WTC11 (cell line): ENCODE measurements around the gene TBC1D23. TPM values are rescaled to one million over a fixed set of nuclear protein-coding genes. Genes with fewer than 3 reads are reported as not detected.
A peak's percentile ranks its signal among the peaks of the same experiment; 100 is the strongest.

ENCODE experiments used
- ATAC-seq: fragments of 200-7000 bp; cut with Tn5 transposase; 2 replicates; pipeline ENCODE4 v1.10.0; 2021; ENCODE audit warnings: mild to moderate bottlenecking, moderate library complexity
- CTCF ChIA-PET: fragments of 300-600 bp; sonication (Branson Sonifier 250); formaldehyde crosslinking; loops from one replicate; lab custom pipeline; 2021; ENCODE audit warnings: antibody characterized with exemption; lab: Charles Lee
- POLR2A ChIA-PET: fragments of 350-600 bp; sonication (Branson Sonifier 250); formaldehyde crosslinking; loops from one replicate; lab custom pipeline; 2021; ENCODE audit warnings: antibody characterized with exemption; lab: Charles Lee
- DNase-seq: peaks from one replicate; pipeline ENCODE4 v3.0.0; 2021; ENCODE audit warnings: low spot score
- H3K27ac Mint-ChIP-seq: 2 replicates; pipeline ENCODE4 v1.8.0; 2021; ENCODE audit warnings: mixed read lengths
- H3K27me3 Mint-ChIP-seq: 2 replicates; pipeline ENCODE4 v1.8.0; 2021; ENCODE audit warnings: low read depth, mild to moderate bottlenecking, moderate library complexity, mixed read lengths
- H3K36me3 Mint-ChIP-seq: 2 replicates; pipeline ENCODE4 v1.8.0; 2021; ENCODE audit warnings: mixed read lengths
- H3K4me1 Mint-ChIP-seq: 2 replicates; pipeline ENCODE4 v1.8.0; 2022; ENCODE audit warnings: mixed read lengths
- H3K4me3 Mint-ChIP-seq: 2 replicates; pipeline ENCODE4 v1.8.0; 2021; ENCODE audit warnings: mild to moderate bottlenecking, moderate library complexity, mixed read lengths
- H3K9me3 Mint-ChIP-seq: 2 replicates; pipeline ENCODE4 v1.8.0; 2021; ENCODE audit warnings: mixed read lengths
- ELF4 ChIP-seq: sonication (generic); formaldehyde crosslinking; IDR thresholded peaks from 2 replicates; pipeline ENCODE4 v1.8.1; 2022; ENCODE audit warnings: low read depth, mild to moderate bottlenecking, moderate library complexity, missing genetic modification reagents
- MXD4 ChIP-seq: fragments of 250-450 bp; sonication (Bioruptor Pico); IDR thresholded peaks from 2 replicates; pipeline ENCODE4 v1.8.0; 2021; ENCODE audit warnings: mild to moderate bottlenecking, moderate library complexity, borderline replicate concordance
- NR3C1 ChIP-seq: sonication (generic); formaldehyde crosslinking; conservative IDR thresholded peaks from 2 replicates; pipeline ENCODE4 v1.8.1; 2023; ENCODE audit warnings: low read depth, mild to moderate bottlenecking, missing genetic modification reagents
- OVOL2 ChIP-seq: fragments of 250-450 bp; sonication (Bioruptor Pico); IDR thresholded peaks from 2 replicates; pipeline ENCODE4 v1.9.0; 2021; ENCODE audit warnings: mild to moderate bottlenecking, borderline replicate concordance
- TP53 ChIP-seq: sonication (generic); formaldehyde crosslinking; IDR thresholded peaks from 2 replicates; pipeline ENCODE4 v1.8.1; 2023; ENCODE audit warnings: mild to moderate bottlenecking, missing genetic modification reagents
- ZNF138 ChIP-seq: sonication (generic); formaldehyde crosslinking; conservative IDR thresholded peaks from 2 replicates; pipeline ENCODE4 v1.8.1; 2022; ENCODE audit warnings: mild to moderate bottlenecking, moderate library complexity, missing genetic modification reagents
- ZNF219 ChIP-seq: sonication (generic); formaldehyde crosslinking; IDR thresholded peaks from 2 replicates; pipeline ENCODE4 v1.8.0; 2023; ENCODE audit warnings: missing genetic modification reagents, mild to moderate bottlenecking, borderline replicate concordance
- ZNF423 ChIP-seq: fragments of 250-450 bp; sonication (Bioruptor Pico); IDR thresholded peaks from 2 replicates; pipeline ENCODE4 v2.1.2; 2022; ENCODE audit warnings: mild to moderate bottlenecking, moderate library complexity
- total RNA-seq: library from RNA; stranded (reverse); gene quantifications from 3 replicates; pipeline ENCODE4 v1.2.3, GENCODE V29; 2021
- TF ChIP-seq, protein P1 (sequence below): sonication (generic); formaldehyde crosslinking; IDR thresholded peaks from 2 replicates; pipeline ENCODE4 v1.8.0; 2022; ENCODE audit warnings: mild to moderate bottlenecking, missing genetic modification reagents
- TF ChIP-seq, protein P2 (sequence below): sonication (generic); formaldehyde crosslinking; IDR thresholded peaks from 2 replicates; pipeline ENCODE4 v1.8.0; 2023; ENCODE audit warnings: mild to moderate bottlenecking, missing genetic modification reagents
- TF ChIP-seq, protein P3 (sequence below): sonication (generic); formaldehyde crosslinking; IDR thresholded peaks from 2 replicates; pipeline ENCODE4 v1.8.0; 2022; ENCODE audit warnings: mild to moderate bottlenecking, missing genetic modification reagents
- TF ChIP-seq, protein P4 (sequence below): sonication (generic); formaldehyde crosslinking; IDR thresholded peaks from 2 replicates; pipeline ENCODE4 v1.8.1; 2022; ENCODE audit warnings: missing genetic modification reagents, borderline replicate concordance
- TF ChIP-seq, protein P5 (sequence below): fragments of 250-450 bp; sonication (Bioruptor Pico); IDR thresholded peaks from 2 replicates; pipeline ENCODE4 v2.1.2; 2022; ENCODE audit warnings: mild to moderate bottlenecking, moderate library complexity
- TF ChIP-seq, protein P6 (sequence below): sonication (generic); formaldehyde crosslinking; IDR thresholded peaks from 2 replicates; pipeline ENCODE4 v1.8.0; 2022; ENCODE audit warnings: mild to moderate bottlenecking, missing genetic modification reagents
- TF ChIP-seq, protein P7 (sequence below): fragments of 200-600 bp; IDR thresholded peaks from 2 replicates; pipeline ENCODE4 v1.8.0; 2022; ENCODE audit warnings: antibody characterized with exemption

The TBC1D23 gene
- total RNA-seq, 1 experiment from 2014 or later: 73.6 TPM

DNA sequence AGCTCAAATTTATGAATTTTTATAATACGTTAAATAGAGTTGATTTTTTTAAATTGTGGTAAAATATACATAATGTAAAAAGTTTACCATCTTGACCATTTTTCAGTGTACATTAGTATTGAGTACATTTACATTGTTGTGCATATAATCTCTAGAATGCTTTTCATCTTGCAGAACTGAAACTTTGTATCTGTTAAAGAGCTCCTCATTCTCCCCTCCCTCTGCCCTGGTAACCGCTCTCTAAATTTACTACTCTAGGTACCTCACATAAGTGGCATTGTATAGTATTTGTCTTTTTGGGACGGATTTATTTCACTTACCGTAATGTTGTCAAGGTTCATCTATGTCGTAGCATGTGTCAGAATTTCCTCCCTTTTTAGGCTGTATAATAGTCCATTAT lies 13.6 kb downstream of the TBC1D23 start:
- Mint-ChIP-seq H3K27ac (no peak overlapping the region), H3K36me3 (no peaks in the 10 kb centered on the region), H3K9me3 (no peaks in the 10 kb centered on the region), H3K4me3 (no peak overlapping the region), H3K4me1 (peaks cover 61% of the 10 kb centered on the region), H3K27me3 (no peaks in the 10 kb centered on the region)
- no peak for TF ChIP-seq ZNF219 (CRISPR knock-in tag)
- TF ChIP-seq, protein P1, sequence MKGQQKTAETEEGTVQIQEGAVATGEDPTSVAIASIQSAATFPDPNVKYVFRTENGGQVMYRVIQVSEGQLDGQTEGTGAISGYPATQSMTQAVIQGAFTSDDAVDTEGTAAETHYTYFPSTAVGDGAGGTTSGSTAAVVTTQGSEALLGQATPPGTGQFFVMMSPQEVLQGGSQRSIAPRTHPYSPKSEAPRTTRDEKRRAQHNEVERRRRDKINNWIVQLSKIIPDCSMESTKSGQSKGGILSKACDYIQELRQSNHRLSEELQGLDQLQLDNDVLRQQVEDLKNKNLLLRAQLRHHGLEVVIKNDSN (CRISPR knock-in tag): no peak
- TF ChIP-seq, protein P2, sequence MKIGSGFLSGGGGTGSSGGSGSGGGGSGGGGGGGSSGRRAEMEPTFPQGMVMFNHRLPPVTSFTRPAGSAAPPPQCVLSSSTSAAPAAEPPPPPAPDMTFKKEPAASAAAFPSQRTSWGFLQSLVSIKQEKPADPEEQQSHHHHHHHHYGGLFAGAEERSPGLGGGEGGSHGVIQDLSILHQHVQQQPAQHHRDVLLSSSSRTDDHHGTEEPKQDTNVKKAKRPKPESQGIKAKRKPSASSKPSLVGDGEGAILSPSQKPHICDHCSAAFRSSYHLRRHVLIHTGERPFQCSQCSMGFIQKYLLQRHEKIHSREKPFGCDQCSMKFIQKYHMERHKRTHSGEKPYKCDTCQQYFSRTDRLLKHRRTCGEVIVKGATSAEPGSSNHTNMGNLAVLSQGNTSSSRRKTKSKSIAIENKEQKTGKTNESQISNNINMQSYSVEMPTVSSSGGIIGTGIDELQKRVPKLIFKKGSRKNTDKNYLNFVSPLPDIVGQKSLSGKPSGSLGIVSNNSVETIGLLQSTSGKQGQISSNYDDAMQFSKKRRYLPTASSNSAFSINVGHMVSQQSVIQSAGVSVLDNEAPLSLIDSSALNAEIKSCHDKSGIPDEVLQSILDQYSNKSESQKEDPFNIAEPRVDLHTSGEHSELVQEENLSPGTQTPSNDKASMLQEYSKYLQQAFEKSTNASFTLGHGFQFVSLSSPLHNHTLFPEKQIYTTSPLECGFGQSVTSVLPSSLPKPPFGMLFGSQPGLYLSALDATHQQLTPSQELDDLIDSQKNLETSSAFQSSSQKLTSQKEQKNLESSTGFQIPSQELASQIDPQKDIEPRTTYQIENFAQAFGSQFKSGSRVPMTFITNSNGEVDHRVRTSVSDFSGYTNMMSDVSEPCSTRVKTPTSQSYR (CRISPR knock-in tag): no peak
- TF ChIP-seq, protein P3, sequence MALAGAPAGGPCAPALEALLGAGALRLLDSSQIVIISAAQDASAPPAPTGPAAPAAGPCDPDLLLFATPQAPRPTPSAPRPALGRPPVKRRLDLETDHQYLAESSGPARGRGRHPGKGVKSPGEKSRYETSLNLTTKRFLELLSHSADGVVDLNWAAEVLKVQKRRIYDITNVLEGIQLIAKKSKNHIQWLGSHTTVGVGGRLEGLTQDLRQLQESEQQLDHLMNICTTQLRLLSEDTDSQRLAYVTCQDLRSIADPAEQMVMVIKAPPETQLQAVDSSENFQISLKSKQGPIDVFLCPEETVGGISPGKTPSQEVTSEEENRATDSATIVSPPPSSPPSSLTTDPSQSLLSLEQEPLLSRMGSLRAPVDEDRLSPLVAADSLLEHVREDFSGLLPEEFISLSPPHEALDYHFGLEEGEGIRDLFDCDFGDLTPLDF (CRISPR knock-in tag): no peak
- no peak for TF ChIP-seq NR3C1 (CRISPR knock-in tag)
- no peak for TF ChIP-seq OVOL2 (CRISPR knock-in tag)
- ChIA-PET CTCF (interaction anchor here (0.5 kb wide), 1 partner anchor 443 kb away, joined by 3 read pairs; no protein-coding TSS in a partner anchor), POLR2A (no interaction called here)
- ATAC-seq (no peak), DNase-seq (no peak)

DNA sequence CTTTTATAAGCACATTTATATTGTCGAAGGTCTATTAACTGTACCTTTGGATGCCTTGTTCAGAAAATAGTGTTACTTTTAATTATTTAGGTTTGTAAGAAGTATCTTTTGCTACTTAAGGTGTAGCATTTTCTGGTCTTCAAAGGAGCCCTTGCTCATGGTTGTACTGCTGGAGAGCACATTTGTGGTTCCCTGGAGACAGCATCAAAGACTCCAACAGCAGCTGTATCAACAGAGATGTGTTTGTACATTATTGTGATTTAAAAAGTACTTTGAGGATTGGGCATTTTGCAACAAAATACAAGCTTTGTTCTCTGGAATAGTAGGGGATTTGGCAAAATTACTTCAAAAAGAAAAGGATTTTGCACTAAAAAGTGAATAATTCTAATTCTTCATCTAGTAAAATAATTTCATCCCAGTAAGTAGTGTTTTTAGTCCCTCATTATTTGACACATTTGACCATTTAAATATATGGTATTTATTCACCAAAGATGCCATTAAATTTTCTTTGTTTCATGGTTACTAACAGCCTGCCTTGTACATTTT lies 16.5 kb downstream of the TBC1D23 start:
- CTCF ChIA-PET: interaction anchor here (1.5 kb wide), 1 partner anchor 434 kb away, joined by 4 read pairs; no protein-coding TSS in a partner anchor
- H3K4me1 Mint-ChIP-seq: peaks cover 39% of the 10 kb centered on the region
- no peaks in the 10 kb centered on the region for H3K27me3 Mint-ChIP-seq
- no peak overlapping the region for H3K4me3 Mint-ChIP-seq
- TF ChIP-seq, protein P4, sequence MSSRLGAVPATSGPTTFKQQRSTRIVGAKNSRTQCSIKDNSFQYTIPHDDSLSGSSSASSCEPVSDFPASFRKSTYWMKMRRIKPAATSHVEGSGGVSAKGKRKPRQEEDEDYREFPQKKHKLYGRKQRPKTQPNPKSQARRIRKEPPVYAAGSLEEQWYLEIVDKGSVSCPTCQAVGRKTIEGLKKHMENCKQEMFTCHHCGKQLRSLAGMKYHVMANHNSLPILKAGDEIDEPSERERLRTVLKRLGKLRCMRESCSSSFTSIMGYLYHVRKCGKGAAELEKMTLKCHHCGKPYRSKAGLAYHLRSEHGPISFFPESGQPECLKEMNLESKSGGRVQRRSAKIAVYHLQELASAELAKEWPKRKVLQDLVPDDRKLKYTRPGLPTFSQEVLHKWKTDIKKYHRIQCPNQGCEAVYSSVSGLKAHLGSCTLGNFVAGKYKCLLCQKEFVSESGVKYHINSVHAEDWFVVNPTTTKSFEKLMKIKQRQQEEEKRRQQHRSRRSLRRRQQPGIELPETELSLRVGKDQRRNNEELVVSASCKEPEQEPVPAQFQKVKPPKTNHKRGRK (CRISPR knock-in tag): no peak
- TF ChIP-seq, protein P5, sequence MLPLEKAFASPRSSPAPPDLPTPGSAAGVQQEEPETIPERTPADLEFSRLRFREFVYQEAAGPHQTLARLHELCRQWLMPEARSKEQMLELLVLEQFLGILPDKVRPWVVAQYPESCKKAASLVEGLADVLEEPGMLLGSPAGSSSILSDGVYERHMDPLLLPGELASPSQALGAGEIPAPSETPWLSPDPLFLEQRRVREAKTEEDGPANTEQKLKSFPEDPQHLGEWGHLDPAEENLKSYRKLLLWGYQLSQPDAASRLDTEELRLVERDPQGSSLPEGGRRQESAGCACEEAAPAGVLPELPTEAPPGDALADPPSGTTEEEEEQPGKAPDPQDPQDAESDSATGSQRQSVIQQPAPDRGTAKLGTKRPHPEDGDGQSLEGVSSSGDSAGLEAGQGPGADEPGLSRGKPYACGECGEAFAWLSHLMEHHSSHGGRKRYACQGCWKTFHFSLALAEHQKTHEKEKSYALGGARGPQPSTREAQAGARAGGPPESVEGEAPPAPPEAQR: no peak
- no peak for TF ChIP-seq TP53 (CRISPR knock-in tag)
- no peak for TF ChIP-seq ZNF219 (CRISPR knock-in tag)
- TF ChIP-seq ELF4 (CRISPR knock-in tag): no peak
- TF ChIP-seq, protein P6, sequence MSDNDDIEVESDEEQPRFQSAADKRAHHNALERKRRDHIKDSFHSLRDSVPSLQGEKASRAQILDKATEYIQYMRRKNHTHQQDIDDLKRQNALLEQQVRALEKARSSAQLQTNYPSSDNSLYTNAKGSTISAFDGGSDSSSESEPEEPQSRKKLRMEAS (CRISPR knock-in tag): no peak
- TF ChIP-seq ZNF423 (CRISPR knock-in tag): no peak
- TF ChIP-seq ZNF138 (CRISPR knock-in tag): no peak
- TF ChIP-seq, protein P7, sequence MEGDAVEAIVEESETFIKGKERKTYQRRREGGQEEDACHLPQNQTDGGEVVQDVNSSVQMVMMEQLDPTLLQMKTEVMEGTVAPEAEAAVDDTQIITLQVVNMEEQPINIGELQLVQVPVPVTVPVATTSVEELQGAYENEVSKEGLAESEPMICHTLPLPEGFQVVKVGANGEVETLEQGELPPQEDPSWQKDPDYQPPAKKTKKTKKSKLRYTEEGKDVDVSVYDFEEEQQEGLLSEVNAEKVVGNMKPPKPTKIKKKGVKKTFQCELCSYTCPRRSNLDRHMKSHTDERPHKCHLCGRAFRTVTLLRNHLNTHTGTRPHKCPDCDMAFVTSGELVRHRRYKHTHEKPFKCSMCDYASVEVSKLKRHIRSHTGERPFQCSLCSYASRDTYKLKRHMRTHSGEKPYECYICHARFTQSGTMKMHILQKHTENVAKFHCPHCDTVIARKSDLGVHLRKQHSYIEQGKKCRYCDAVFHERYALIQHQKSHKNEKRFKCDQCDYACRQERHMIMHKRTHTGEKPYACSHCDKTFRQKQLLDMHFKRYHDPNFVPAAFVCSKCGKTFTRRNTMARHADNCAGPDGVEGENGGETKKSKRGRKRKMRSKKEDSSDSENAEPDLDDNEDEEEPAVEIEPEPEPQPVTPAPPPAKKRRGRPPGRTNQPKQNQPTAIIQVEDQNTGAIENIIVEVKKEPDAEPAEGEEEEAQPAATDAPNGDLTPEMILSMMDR: no peak
- TF ChIP-seq MXD4: no peak
- TF ChIP-seq, all 79 proteins: peak for 0
- ATAC-seq (peak; percentile 44; the same call in 1 of the 2 replicates), DNase-seq (no peak)
- H3K36me3 Mint-ChIP-seq: peaks cover 10% of the 10 kb centered on the region
- no peak overlapping the region for H3K27ac Mint-ChIP-seq
- no peaks in the 10 kb centered on the region for H3K9me3 Mint-ChIP-seq
- POLR2A ChIA-PET: interaction anchor here (0.6 kb wide), 1 partner anchor 325 kb away, joined by 3 read pairs; no protein-coding TSS in a partner anchor
